SJCRH30 (cell line): ENCODE measurements around the gene CWC22. TPM values are rescaled to one million over a fixed set of nuclear protein-coding genes. Genes with fewer than 3 reads are reported as not detected.
"Not testable (repeated sequence)": the region's sequence is repeated elsewhere in the genome, so short reads cannot be mapped to it uniquely, and the experiment has no call there.

Experiments
- DNase-seq, 2 experiments: peaks; one replicate each; pipeline ENCODE4 v3.0.0-alpha.2; 2015 to 2020
- H3K27ac ChIP-seq: fragments of 250-450 bp; sonication (Bioruptor Pico); 2 replicates; pipeline ENCODE4 v1.5.1; 2020; ENCODE audit warnings: mild to moderate bottlenecking, moderate library complexity
- H3K27me3 ChIP-seq: fragments of 250-450 bp; sonication (Bioruptor Pico); 2 replicates; pipeline ENCODE4 v1.5.1; 2020; ENCODE audit warnings: mild to moderate bottlenecking, moderate library complexity
- H3K36me3 ChIP-seq: fragments of 250-450 bp; sonication (Bioruptor Pico); 2 replicates; pipeline ENCODE4 v1.5.1; 2020; ENCODE audit warnings: mild to moderate bottlenecking, moderate library complexity
- H3K4me1 ChIP-seq: fragments of 250-450 bp; sonication (Bioruptor Pico); 2 replicates; pipeline ENCODE4 v1.5.1; 2020; ENCODE audit warnings: mild to moderate bottlenecking, moderate library complexity
- H3K4me3 ChIP-seq: fragments of 250-450 bp; sonication (Bioruptor Pico); 2 replicates; pipeline ENCODE4 v1.5.1; 2020; ENCODE audit warnings: mild to moderate bottlenecking, moderate library complexity
- H3K9me3 ChIP-seq: fragments of 250-450 bp; sonication (Bioruptor Pico); replicated peaks from 2 replicates; pipeline ENCODE4 v1.5.1; 2020; ENCODE audit warnings: mild to moderate bottlenecking, moderate library complexity
- total RNA-seq: library from RNA; depleted of rRNA; stranded (reverse); fragments of >200 nt; shearing (Covaris generic); gene quantifications from 2 replicates; pipeline ENCODE4 v1.2.3, GENCODE V29; 2014

The CWC22 gene
- total RNA-seq, 1 experiment from 2014 or later = 44.5 TPM

DNA sequence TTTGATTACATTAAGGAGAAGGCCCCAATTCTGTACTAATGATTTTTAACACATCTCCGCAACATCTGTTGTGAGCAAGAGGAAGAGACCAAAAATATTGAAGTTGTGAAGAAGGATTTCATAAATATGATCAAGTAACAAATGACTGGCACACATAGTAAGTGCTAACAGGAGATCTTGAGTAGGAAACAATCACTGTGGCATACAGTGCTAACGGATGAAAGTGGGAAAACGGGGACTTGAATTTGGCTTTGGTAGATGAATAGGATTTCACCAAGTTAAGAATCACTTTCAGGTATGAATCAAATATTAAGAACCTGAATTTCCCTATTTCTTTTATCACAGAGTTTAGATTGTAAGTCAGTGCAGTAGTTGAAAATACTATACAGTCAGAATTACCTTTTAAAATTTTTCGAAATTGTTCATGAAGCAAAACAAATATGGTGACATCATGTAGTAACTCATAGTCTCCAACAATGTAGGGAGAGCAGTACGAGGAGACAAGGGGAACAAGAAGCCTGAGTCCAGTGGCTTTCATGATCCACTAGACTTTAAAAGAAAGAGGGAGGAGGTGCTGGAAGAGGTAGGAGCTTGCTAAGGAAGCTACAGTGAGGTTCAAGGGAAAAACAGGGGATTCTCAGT lies 16.3 kb downstream of the CWC22 start:
- Histone ChIP-seq H3K4me3 (no peak overlapping the region), H3K4me1 (no peaks in the 10 kb centered on the region), H3K9me3 (no peaks in the 10 kb centered on the region), H3K36me3 (peaks cover 47% of the 10 kb centered on the region), H3K27me3 (no peaks in the 10 kb centered on the region), H3K27ac (no peak overlapping the region)
- no peak for DNase-seq

DNA sequence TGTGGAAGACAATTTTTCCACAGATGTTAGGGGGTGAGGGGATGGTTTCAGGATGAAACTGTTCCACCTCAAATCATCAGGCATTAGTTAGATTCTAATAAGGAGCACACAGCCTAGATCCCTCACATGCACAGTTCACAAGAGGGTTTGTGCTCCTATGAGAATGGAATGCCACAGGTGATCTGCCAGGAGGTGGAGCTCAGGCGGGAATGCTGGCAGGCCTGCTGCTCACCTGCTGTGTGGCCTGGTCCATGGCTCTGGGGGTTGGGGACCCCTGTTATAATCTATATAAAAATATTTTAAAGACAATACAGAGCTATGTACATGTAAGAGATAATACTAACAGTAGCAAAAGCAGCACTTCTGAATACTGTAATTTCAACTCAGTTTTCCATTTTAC lies 19.2 kb downstream of the CWC22 start:
- DNase-seq = no peak
- Histone ChIP-seq H3K9me3 (no peaks in the 10 kb centered on the region), H3K27ac (no peak overlapping the region), H3K4me3 (no peak overlapping the region), H3K4me1 (no peaks in the 10 kb centered on the region), H3K27me3 (no peaks in the 10 kb centered on the region), H3K36me3 (peaks cover 65% of the 10 kb centered on the region)

DNA sequence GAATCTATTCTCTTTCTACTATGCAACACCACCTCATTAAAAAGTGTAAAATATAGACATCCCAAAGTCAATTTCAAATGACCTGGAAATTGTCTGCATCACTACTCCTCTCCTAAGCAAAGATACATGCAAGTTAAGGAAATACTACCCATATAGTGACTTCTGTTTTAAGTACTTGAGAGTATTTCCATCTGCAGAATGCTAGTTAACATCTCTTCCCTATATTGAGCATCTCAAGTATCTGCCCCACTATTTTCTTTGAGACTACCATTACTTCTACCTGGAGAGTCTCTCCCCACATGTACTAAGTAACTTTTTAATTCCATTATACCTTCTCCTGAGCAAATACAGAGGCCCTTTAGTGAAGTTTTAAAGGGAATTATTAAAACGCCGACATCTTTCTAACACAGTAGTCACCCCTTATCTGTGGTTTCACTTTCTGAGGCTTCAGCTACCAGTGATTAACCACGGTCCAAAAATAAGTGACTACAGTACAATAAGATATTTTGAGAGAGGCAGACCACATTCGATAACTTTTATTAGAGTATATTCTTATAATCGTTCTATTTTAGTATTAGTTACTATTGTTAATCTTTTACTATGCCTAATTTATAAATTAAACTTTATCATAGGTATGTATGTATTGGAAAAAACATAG lies 21.8 kb downstream of the CWC22 start:
- Histone ChIP-seq H3K27me3 (no peaks in the 10 kb centered on the region), H3K36me3 (peaks cover 68% of the 10 kb centered on the region), H3K4me3 (no peak overlapping the region), H3K27ac (no peak overlapping the region), H3K4me1 (no peaks in the 10 kb centered on the region), H3K9me3 (no peaks in the 10 kb centered on the region)
- no peak for DNase-seq

DNA sequence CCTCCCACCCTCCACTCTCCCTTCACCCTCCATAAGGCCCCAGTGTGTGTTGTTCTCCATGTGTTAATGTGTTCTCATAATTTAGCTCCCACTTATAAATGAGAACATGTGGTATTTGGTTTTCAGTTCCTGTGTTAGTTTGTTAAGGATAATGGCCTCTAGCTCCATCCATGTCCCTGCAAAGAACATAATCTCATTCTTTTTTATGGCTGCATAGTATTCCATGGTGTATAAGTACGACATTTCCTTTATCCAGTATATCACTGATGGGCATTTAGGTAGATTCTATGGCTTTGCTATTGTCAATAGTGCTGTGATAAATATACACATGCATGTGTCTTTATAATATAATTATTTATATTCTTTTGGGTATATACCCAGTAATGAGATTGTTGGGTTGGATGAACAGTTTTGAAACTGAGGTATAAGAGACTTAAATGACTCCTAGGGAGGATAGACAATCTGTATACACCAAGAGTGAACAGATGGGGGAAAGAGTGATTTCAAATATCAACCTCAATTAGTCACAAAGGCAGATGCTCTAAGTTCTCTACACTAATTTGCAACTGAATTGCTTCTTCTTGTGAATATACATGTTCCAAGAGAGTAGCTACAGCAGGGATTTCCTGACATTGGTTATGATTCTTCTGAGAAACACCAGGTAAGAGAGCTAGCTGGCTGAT lies 23.7 kb downstream of the CWC22 start:
- Histone ChIP-seq H3K9me3 (no peaks in the 10 kb centered on the region), H3K27ac (no peak overlapping the region), H3K36me3 (peaks cover 73% of the 10 kb centered on the region), H3K4me3 (no peak overlapping the region), H3K4me1 (no peaks in the 10 kb centered on the region), H3K27me3 (no peaks in the 10 kb centered on the region)
- no peak for DNase-seq

DNA sequence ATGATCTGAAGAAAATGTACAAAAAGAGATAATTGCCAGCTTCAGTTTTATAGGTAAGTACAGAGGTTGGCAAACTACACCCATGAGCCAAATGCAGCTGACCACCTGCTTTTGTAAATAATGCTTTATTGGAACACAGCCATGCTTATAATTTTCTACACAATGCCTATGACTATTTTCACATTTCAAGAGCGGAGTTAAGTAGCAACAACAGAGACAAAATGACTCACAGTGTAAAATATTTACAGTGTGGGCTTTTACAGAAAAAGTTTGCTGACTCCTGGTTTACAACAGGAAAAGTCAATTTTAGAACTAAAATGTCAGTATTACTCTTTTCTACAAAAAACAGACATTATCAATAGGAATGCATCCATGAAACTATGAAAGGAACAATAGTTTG lies 26.0 kb downstream of the CWC22 start:
- Histone ChIP-seq H3K4me1 (no peaks in the 10 kb centered on the region), H3K4me3 (no peak overlapping the region), H3K36me3 (peaks cover 68% of the 10 kb centered on the region), H3K9me3 (no peaks in the 10 kb centered on the region), H3K27ac (no peak overlapping the region), H3K27me3 (no peaks in the 10 kb centered on the region)
- DNase-seq = peak in 1 of 2 experiments; percentile 7

DNA sequence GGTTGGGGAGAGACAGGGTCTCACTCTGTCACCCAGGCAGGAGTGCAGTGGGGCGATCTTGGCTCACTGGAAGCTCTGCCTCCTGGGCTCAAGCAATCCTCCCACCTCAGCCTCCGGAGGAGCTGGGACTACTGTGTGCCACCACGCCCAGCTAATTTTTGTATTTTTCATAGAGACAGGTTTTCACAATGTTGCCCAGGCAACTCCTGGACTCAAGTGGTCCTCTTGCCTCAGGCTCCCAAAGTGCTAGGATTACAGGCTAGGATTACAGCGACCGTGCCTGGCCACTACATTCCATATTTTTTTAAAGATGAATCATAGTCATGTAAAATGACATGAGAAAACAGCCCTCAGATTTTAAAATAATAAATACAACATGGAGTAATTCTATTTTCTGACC lies 32.3 kb downstream of the CWC22 start:
- H3K9me3 ChIP-seq = no peaks in the 10 kb centered on the region
- H3K4me1 ChIP-seq = peaks cover 4% of the 10 kb centered on the region; the same call in 1 of the 2 replicates
- peaks cover 72% of the 10 kb centered on the region for H3K36me3 ChIP-seq
- peak in 1 of 2 experiments; percentile 26 for DNase-seq
- H3K4me3 ChIP-seq = no peak overlapping the region
- H3K27me3 ChIP-seq = no peaks in the 10 kb centered on the region
- no peak overlapping the region for H3K27ac ChIP-seq

DNA sequence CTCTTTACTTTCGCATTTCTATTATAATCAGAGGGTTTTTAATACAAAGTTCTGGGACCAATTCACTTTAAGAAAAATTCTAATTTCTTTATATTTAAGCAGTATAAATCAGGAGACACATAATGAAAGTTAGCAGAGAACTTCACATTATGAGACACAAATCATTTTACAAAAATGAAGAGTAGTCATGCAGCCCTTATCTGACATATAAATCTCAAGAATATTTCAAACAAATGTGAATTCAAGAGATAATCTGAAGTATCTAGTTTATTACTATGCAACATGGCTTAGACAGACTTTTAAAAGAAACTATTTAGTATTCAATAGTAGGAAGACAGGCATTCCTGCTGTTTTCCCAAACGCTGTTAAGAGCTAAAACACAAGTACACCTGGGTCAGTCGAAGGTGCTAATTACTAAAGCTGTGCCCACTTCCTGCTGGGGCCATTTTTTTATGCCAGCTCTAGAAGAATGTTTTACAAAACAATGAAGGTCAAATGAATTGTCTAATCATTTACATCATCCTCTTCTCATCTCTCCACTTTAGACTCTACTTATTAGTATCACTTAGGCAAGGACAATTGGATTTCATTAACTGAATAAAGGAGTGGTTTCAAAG lies 40.2 kb downstream of the CWC22 start:
- H3K36me3 ChIP-seq = peaks cover 74% of the 10 kb centered on the region
- no peak for DNase-seq
- no peaks in the 10 kb centered on the region for H3K9me3 ChIP-seq
- H3K4me3 ChIP-seq = no peak overlapping the region
- H3K27ac ChIP-seq = no peak overlapping the region
- H3K27me3 ChIP-seq = no peaks in the 10 kb centered on the region
- H3K4me1 ChIP-seq = no peaks in the 10 kb centered on the region

DNA sequence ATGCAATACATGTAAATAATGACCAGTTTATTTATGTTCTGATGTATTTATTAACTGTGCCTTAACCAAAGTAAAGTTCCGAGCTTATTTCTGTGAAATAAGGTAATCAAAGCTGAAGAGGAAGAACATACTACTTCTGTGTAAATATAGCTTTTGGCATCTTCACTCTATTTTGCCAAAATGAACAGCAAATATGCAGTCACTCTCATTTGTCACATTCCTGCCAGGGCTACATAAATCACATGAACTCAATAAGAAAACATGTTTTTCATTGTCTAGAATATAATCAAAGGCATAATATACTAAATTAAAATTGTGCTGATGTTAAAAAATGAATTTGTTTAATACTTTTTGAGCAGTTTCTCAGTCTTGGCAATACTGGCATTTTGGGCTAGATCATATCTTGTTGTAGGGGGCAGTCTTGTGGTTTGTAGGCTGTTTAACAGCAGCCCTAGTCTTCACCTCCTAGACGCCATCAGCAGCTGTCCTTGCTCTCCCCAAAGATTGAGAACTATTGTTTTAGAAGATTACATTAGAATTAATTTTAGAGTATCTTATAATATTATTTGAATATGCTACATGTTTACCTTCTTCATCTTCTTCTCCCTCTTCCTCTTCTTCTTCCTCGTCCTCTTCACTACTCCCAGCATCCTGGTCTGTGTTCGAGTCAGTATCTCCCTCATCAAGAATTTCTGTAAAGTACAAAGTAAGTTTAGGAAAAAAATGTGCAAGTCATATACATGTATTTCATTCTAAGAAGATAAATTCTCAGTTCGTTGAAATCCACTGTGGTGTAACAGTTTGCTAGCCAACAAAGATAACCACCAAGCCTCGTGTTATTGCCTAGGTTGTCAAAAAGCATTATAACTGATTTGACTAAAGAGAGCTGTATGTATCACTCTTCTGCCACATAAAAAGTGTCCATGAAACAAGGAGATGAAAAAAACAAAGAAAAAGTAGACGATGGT lies 41.5 kb downstream of the CWC22 start:
- Histone ChIP-seq H3K4me3 (no peak overlapping the region), H3K36me3 (peaks cover 68% of the 10 kb centered on the region), H3K27ac (no peak overlapping the region), H3K27me3 (no peaks in the 10 kb centered on the region), H3K4me1 (no peaks in the 10 kb centered on the region), H3K9me3 (no peaks in the 10 kb centered on the region)
- no peak for DNase-seq

DNA sequence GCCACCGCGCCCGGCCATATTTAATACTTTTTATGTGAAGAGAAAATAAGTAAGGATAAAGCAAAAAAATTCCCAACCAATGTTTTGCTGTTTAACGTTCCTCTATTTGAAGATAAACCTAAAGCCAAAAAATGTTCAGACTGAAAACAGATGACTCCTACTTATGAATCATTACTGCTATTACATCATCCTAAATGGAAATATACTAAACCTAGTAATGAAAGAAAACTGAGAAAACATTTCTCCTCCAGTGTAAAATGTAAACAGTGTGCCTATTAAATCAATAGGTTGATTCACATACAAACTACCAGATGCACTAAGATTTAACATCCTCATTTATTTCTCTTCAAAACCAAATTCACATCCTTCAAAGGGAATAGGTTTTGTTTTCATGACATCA lies 43.5 kb downstream of the CWC22 start:
- H3K4me1 ChIP-seq = no peaks in the 10 kb centered on the region
- no peak overlapping the region for H3K4me3 ChIP-seq
- H3K27ac ChIP-seq = no peak overlapping the region
- H3K27me3 ChIP-seq = no peaks in the 10 kb centered on the region
- H3K9me3 ChIP-seq = no peaks in the 10 kb centered on the region
- no peak for DNase-seq
- H3K36me3 ChIP-seq = peaks cover 57% of the 10 kb centered on the region

DNA sequence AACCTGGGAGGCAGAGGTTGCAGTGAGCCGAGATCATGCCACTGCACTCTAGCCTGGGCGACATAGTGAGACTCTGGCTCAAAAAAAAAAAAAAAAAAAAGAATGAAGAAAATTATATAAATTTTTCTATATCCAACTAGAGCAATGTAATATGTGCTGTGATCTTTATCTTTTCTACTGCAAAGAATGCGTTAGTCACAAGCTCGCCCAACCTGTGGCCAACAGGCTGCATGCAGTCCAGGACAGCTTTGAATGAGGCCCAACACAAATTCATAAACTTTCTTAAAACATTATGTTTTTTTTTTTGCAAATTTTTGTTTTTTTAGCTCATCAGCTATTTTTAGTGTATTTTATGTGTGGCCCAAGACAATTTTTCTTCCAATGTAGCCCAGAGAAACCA lies 48.8 kb downstream of the CWC22 start:
- DNase-seq, H3K27me3 ChIP-seq, H3K4me3 ChIP-seq, H3K9me3 ChIP-seq, H3K27ac ChIP-seq, H3K4me1 ChIP-seq: not testable (repeated sequence)
- peaks cover 47% of the 10 kb centered on the region for H3K36me3 ChIP-seq

DNA sequence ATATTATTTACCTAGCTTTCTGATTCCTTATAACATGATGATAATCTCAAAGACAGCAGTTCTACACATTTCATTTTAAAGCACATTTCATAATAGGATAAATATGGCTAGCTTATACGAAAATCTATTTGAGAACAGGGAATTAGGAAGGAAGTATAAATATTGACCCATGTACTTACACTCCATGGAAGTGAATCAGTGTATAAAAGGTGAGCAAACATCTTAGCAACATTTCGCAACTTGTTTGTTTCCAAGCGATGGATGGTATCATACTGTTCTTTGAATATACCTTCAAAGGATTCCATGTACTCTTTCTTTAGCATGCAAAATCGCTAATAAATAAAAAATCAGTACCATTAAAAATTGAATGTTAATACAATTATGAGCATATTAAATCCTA lies 53.1 kb downstream of the CWC22 start:
- Histone ChIP-seq H3K27ac (no peak overlapping the region), H3K9me3 (no peaks in the 10 kb centered on the region), H3K27me3 (no peaks in the 10 kb centered on the region), H3K4me3 (no peak overlapping the region), H3K36me3 (peaks cover 57% of the 10 kb centered on the region), H3K4me1 (no peaks in the 10 kb centered on the region)
- DNase-seq = no peak

DNA sequence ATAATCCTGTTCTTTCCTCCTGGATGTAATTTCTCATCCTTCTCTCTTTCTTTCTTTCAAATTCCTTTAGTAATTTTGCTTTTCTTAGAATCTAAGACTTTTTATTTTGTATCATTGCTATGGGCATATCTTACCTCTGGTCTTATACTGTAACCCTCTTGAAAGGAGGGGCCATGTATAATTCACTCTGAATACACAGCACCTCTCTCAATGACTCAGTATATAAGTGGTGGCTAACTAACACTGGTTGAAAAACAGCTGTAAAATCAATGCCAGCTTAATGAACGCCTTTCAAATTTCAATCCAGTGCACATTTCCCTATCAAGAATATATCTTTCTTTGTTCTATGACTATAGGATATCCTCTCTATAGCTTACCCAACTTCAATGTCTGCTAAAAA lies 53.7 kb downstream of the CWC22 start:
- no peak overlapping the region for H3K4me3 ChIP-seq
- no peaks in the 10 kb centered on the region for H3K27me3 ChIP-seq
- no peaks in the 10 kb centered on the region for H3K9me3 ChIP-seq
- H3K36me3 ChIP-seq = peaks cover 53% of the 10 kb centered on the region
- no peak overlapping the region for H3K27ac ChIP-seq
- no peak for DNase-seq
- no peaks in the 10 kb centered on the region for H3K4me1 ChIP-seq

DNA sequence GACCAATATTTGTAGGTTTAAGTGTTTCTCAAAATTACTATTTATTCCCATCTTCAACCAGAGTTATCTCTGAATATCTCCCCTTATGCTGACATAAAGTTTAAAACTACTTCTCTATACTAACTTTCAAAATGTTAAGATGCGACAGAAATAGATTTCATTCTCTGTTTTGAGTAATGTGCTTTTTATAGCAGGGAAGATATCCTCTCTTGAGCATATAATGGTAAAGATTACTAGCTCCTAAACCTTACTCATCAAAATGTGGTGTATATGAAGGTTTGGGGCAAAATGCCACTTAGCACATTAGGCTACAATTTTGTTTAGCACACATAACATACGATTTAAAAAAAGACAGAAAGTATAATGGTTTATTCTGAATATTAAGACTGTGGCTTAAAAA lies 54.4 kb downstream of the CWC22 start:
- no peaks in the 10 kb centered on the region for H3K9me3 ChIP-seq
- H3K27me3 ChIP-seq = no peaks in the 10 kb centered on the region
- no peak for DNase-seq
- H3K36me3 ChIP-seq = peaks cover 53% of the 10 kb centered on the region
- H3K4me3 ChIP-seq = no peak overlapping the region
- no peaks in the 10 kb centered on the region for H3K4me1 ChIP-seq
- H3K27ac ChIP-seq = no peak overlapping the region

DNA sequence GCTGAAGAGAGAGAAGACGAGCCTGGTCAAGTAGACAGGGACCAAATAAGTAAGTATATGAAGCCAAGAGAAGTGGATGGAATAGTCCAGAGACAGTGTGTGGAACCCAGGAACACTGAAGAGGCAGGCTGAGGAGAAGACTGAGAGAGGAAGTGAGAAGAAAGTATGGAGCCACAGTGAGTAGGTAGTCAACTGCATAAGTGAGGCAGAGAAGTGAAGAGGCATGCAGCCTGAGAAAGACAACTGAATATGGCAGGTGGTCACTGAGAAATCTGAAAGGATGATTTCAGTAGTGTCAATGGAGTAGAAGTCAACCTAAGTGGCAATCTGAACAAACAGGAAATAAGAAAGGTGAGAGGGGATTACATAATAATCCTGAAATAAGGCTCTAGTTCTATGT lies 55.4 kb downstream of the CWC22 start:
- Histone ChIP-seq H3K9me3 (no peaks in the 10 kb centered on the region), H3K4me3 (no peak overlapping the region), H3K27me3 (no peaks in the 10 kb centered on the region), H3K4me1 (no peaks in the 10 kb centered on the region), H3K36me3 (peaks cover 51% of the 10 kb centered on the region), H3K27ac (no peak overlapping the region)
- DNase-seq = no peak
